Smooth muscle cell (in vitro differentiated cells): ENCODE measurements around the gene NEU3. TPM values are rescaled to one million over a fixed set of nuclear protein-coding genes. Genes with fewer than 3 reads are reported as not detected.

Source experiments
- DNase-seq: peaks from one replicate; lab custom pipeline; 2025; ENCODE audit not compliant: unreplicated experiment; lab: John Stamatoyannopoulos, UW
- H2AFZ ChIP-seq: fragments of 200-600 bp; sonication (generic); 2 replicates; pipeline ENCODE4 v1.6.0; 2016; ENCODE audit warnings: antibody characterized with exemption, low read depth, mild to moderate bottlenecking
- H3F3A ChIP-seq: fragments of 200-600 bp; sonication (generic); 2 replicates; pipeline ENCODE4 v1.6.0; 2017; ENCODE audit warnings: antibody characterized with exemption, low read depth
- H3K27ac ChIP-seq: fragments of 200-600 bp; sonication (generic); 2 replicates; pipeline ENCODE4 v1.5.1; 2016; ENCODE audit warnings: low read depth, mild to moderate bottlenecking
- H3K27me3 ChIP-seq: fragments of 200-600 bp; sonication (generic); 2 replicates; pipeline ENCODE4 v1.6.1; 2016; ENCODE audit warnings: low read depth, mild to moderate bottlenecking
- H3K36me3 ChIP-seq: fragments of 200-600 bp; sonication (generic); 2 replicates; pipeline ENCODE4 v1.5.1; 2016; ENCODE audit warnings: low read depth
- H3K4me1 ChIP-seq: fragments of 200-600 bp; sonication (generic); 2 replicates; pipeline ENCODE4 v1.5.1; 2016; ENCODE audit warnings: low read depth
- H3K4me2 ChIP-seq: fragments of 200-600 bp; sonication (generic); 2 replicates; pipeline ENCODE4 v1.6.0; 2016; ENCODE audit warnings: mild to moderate bottlenecking
- H3K4me3 ChIP-seq: fragments of 200-600 bp; sonication (generic); 2 replicates; pipeline ENCODE4 v1.5.1; 2016; ENCODE audit warnings: mild to moderate bottlenecking
- H3K79me2 ChIP-seq: fragments of 200-600 bp; sonication (generic); 2 replicates; pipeline ENCODE4 v1.6.0; 2016; ENCODE audit warnings: low read depth, mild to moderate bottlenecking
- H3K9ac ChIP-seq: fragments of 200-600 bp; sonication (generic); 2 replicates; pipeline ENCODE4 v1.6.0; 2016; ENCODE audit warnings: low read depth
- H3K9me3 ChIP-seq: fragments of 200-600 bp; sonication (generic); replicated peaks from 2 replicates; pipeline ENCODE4 v1.5.1; 2016; ENCODE audit warnings: low read depth
- H4K20me1 ChIP-seq: fragments of 200-600 bp; sonication (generic); 2 replicates; pipeline ENCODE4 v1.6.0; 2016; ENCODE audit warnings: low read depth
- WGBS: methylation state at CpG from one replicate; pipeline ENCODE4 v1.1.7; 2016; ENCODE audit warnings: low lambda C conversion rate; 5-methylcytosine and 5-hydroxymethylcytosine counted together
- polyA plus RNA-seq: library from polyadenylated mRNA; unstranded; fragments of >200 nt; fragmentation: Nextera tagmentation; extraction: Ambion mirVana; gene quantifications from 2 replicates; pipeline ENCODE4 v1.2.1, GENCODE V29; 2016
- total RNA-seq: library from RNA; depleted of rRNA; stranded (reverse); fragments of >200 nt; gene quantifications from 2 replicates; pipeline ENCODE4 v1.2.3, GENCODE V29; 2014
- TF ChIP-seq, protein P1 (sequence below): fragments of 200-600 bp; sonication (generic); IDR thresholded peaks from 2 replicates; pipeline ENCODE4 v1.5.1; 2017; ENCODE audit warnings: borderline replicate concordance, mild to moderate bottlenecking, antibody characterized with exemption; ENCODE audit not compliant: insufficient read depth, poor library complexity, severe bottlenecking

The NEU3 gene
- total and polyA plus RNA-seq, 2 experiments from 2014 or later = 3.9 to 5.0 TPM

DNA sequence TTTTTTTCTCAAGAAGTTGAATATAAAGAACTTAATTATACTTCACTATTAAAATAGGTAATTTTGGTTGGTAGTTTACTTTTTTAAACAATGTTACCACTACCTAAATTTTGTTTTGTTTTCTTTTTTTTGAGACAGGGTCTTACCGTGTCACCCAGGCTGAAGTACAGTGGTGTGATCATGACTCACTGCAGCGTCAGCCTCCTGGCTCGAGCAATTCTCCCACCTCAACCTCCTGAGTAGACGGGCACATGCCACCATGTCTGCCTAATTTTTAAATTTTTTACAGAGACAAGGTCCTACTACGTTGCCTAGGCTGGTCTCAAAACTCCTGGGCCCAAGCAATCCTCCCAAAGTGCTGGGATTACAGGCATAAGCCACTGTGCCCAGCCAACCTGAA lies 22.1 kb upstream of the NEU3 start:
- H3F3A ChIP-seq = no peaks in the 10 kb centered on the region
- H4K20me1 ChIP-seq = peaks cover 99% of the 10 kb centered on the region
- no peaks in the 10 kb centered on the region for H3K9me3 ChIP-seq
- H2AFZ ChIP-seq = no peak overlapping the region
- no peaks in the 10 kb centered on the region for H3K4me1 ChIP-seq
- DNase-seq = no peak
- TF ChIP-seq, protein P1, sequence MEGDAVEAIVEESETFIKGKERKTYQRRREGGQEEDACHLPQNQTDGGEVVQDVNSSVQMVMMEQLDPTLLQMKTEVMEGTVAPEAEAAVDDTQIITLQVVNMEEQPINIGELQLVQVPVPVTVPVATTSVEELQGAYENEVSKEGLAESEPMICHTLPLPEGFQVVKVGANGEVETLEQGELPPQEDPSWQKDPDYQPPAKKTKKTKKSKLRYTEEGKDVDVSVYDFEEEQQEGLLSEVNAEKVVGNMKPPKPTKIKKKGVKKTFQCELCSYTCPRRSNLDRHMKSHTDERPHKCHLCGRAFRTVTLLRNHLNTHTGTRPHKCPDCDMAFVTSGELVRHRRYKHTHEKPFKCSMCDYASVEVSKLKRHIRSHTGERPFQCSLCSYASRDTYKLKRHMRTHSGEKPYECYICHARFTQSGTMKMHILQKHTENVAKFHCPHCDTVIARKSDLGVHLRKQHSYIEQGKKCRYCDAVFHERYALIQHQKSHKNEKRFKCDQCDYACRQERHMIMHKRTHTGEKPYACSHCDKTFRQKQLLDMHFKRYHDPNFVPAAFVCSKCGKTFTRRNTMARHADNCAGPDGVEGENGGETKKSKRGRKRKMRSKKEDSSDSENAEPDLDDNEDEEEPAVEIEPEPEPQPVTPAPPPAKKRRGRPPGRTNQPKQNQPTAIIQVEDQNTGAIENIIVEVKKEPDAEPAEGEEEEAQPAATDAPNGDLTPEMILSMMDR = no peak
- no peak overlapping the region for H3K4me3 ChIP-seq
- peak overlapping the region; percentile 66 for H3K27ac ChIP-seq
- peaks cover 51% of the 10 kb centered on the region for H3K79me2 ChIP-seq
- no peak overlapping the region for H3K9ac ChIP-seq
- H3K36me3 ChIP-seq = peaks cover 6% of the 10 kb centered on the region
- H3K4me2 ChIP-seq = no peak overlapping the region
- WGBS = 79% methylated on average over 5 of the region's 5 CpGs
- H3K27me3 ChIP-seq = no peaks in the 10 kb centered on the region

DNA sequence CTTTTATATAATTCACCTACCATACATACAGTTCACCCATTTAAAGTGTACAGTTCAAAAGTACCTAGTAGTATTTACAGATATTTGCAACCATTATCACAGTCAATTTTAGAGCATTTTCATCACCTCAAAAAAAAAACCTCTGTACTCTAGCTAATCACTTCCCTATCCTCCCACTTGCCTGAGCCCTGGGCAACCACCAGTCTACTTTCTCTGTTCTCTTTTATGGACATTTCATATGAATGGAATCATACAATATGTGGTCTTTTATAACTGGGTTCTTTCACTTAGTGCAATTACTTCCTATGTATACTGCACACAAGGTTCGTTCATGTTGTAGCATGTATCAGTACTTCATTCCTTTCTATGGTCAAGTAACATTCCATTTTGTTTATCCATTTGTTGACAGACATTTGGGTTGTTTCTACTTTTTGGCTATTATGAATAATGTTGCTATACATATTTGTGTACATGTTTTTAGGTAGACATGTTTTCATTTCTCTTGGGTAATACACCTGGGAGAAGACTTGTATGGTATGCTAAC lies 17.8 kb upstream of the NEU3 start:
- TF ChIP-seq, protein P1 = no peak
- Histone ChIP-seq H3K36me3 (peaks cover 12% of the 10 kb centered on the region), H3K4me2 (no peak overlapping the region), H3K9me3 (no peaks in the 10 kb centered on the region), H3K79me2 (peaks cover 12% of the 10 kb centered on the region), H3F3A (no peaks in the 10 kb centered on the region), H2AFZ (no peak overlapping the region), H3K4me3 (no peak overlapping the region), H4K20me1 (peaks cover 94% of the 10 kb centered on the region), H3K27ac (peak overlapping the region; percentile 24), H3K4me1 (no peaks in the 10 kb centered on the region), H3K9ac (no peak overlapping the region), H3K27me3 (no peaks in the 10 kb centered on the region)
- 86% methylated on average over 1 of the region's 1 CpG for whole genome bisulfite sequencing
- no peak for DNase-seq

DNA sequence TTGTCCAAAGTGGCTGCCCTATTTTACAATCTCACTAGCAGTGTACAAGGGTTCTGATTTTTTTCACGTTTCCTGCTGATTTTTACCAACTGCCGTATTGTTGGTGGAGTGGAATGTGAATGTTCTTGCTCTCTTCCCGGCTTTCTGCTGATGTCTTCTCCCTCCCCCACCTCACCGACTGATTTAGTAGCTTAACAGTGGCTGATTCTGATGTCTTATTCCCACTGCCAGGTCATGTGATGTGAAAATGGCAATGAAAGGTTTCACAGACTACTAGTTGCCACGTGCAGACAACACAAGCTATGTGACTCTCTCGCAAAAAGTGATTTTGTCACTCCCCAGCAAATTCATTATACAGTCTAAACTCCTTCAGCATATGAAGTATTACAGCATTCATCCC lies 17.3 kb upstream of the NEU3 start:
- Histone ChIP-seq H3F3A (no peaks in the 10 kb centered on the region), H3K4me1 (no peaks in the 10 kb centered on the region), H2AFZ (no peak overlapping the region), H3K27ac (peak overlapping the region; percentile 24), H4K20me1 (peaks cover 94% of the 10 kb centered on the region), H3K36me3 (peaks cover 12% of the 10 kb centered on the region), H3K4me3 (no peak overlapping the region), H3K9ac (no peak overlapping the region), H3K4me2 (no peak overlapping the region), H3K27me3 (no peaks in the 10 kb centered on the region), H3K79me2 (peaks cover 12% of the 10 kb centered on the region), H3K9me3 (no peaks in the 10 kb centered on the region)
- TF ChIP-seq, protein P1 = no peak
- DNase-seq = no peak
- 78% methylated on average over 6 of the region's 6 CpGs for WGBS

DNA sequence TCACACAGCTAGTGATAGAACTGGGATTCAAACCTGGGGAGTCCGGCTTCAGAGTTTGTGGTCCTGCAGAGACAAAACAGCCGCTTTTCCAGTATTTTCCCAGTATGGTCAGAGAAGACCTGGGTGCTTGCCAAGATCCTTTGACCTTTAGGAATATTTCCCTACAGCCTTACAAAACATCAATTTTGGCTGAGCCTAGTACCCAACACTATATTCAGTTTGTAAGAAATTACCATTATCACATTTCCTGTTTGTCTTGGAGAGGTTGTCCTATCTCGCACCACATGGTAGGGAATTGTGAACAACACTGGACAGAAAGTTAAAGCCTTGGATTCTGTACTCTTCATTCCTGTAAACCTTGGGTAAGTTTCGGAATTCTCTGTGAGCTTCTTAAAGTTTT lies 10.7 kb upstream of the NEU3 start:
- Histone ChIP-seq H3K4me1 (no peaks in the 10 kb centered on the region), H3K36me3 (peaks cover 11% of the 10 kb centered on the region), H3K4me3 (no peak overlapping the region), H3K9ac (no peak overlapping the region), H3K27me3 (no peaks in the 10 kb centered on the region), H3K9me3 (no peaks in the 10 kb centered on the region), H3F3A (no peaks in the 10 kb centered on the region), H3K27ac (no peak overlapping the region), H2AFZ (no peak overlapping the region), H4K20me1 (peaks cover 40% of the 10 kb centered on the region), H3K79me2 (no peaks in the 10 kb centered on the region), H3K4me2 (no peak overlapping the region)
- TF ChIP-seq, protein P1 = no peak
- over 99% methylated on average over 4 of the region's 4 CpGs for WGBS
- DNase-seq = no peak
